HUDEP-2 (cell line): ENCODE data around the gene IDH3G.
A peak's percentile ranks its signal among the peaks of the same experiment; 100 is the strongest.

Source experiments
- DNase-seq, 76 experiments: peaks; one replicate each; lab custom pipeline; 2025; ENCODE audit not compliant: unreplicated experiment in 76 of 76; lab: John Stamatoyannopoulos, UW

Gene IDH3G

GRCh38 chrX:153816831-153817690 is 22.9 kb upstream of the IDH3G start:
- peak in 15 of 76 experiments; percentile 3 to 32 (median 10) for DNase-seq

DNA sequence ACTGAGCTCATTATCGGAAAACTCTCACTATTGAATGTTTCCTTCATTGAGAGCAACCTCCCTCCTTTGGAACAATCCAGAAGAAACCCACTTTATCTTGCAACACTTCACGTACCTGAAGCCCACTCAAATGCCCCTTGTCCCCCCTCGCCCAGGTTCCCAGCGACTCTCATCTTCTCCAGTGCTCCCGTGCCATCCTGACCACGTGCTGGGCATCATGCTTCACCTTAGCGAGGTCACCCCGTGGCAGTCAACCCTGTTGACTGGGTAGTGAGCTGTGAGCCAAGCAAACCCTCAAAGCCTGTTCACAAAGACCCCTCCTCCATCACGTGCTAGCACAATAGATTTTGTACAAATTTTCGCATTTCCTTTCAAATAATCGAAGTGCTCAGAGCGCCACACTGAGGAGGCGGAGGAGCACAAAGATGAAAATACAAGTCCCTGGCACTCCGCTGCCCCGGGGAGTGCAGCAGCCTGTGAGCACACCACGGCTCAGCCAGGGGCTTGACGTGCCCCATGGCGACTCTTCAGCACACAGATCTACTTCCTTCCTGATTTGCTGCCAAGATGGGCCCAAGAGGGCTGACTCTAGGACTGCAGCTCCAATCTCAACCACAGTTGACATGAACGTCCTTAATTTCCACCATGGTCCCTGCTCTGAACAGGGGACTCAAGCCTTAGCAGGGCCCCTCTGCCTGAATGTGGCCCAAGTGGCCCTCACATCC is 20.6 kb upstream of the IDH3G start:
- no peak for DNase-seq

DNA sequence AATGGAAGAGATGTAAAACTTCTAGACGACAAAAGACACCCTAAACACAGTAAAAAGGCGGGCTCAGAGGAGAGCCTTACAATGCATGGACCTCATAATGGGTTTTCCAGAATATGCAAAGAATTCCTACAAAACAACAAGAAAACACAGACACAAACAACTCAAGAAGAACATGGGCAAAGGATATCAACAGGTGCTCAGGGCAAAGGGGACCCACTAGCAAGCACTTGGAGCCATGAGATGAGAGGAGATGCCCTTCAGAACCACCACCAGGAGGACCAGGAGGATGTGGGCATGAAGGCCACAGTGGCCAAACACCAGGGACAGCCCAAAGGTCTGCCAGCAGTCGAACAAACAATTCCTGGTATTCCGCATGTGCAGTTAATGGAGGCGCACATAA is 19.0 kb upstream of the IDH3G start:
- DNase-seq = no peak

DNA sequence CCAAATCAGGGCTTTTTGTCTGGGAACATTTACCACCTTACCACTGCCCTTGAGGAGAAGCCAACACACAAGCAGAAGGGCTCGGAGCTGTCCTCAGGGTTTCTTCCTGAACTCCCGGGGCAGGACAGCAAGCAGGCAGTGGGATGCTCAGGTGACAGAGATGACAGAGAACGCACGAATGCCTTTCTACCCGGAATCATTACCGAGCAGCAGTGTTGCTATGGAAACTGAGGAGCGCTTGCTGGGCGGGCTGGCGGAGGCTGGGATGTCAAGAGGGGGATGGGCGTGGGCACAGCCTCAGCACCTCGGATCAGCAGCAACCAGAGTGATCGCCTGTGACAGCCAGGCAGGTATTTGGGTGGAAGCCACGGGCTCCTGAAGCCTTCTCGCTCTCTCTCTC is 18.0 kb upstream of the IDH3G start:
- DNase-seq = no peak

DNA sequence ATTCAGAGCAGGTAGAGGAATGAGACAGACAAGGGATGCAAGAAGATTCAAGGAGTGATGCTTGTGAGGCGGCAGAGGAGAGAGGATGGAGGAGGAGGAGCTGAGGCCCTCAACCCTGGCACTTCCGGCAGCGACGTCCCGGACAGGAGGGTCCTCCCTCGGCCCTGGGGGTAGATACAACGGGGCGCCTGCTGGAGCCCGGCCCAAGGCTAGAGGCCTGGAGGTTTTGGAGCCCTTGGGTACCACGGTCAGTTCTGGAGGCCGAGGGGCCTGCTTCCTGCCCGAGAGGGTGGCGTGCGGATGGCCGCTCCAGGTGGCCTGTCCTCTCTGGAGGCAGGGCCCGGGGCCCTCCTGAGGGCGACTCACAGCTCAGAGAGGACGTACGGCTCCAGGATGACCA is 13.8 kb upstream of the IDH3G start:
- DNase-seq = no peak

DNA sequence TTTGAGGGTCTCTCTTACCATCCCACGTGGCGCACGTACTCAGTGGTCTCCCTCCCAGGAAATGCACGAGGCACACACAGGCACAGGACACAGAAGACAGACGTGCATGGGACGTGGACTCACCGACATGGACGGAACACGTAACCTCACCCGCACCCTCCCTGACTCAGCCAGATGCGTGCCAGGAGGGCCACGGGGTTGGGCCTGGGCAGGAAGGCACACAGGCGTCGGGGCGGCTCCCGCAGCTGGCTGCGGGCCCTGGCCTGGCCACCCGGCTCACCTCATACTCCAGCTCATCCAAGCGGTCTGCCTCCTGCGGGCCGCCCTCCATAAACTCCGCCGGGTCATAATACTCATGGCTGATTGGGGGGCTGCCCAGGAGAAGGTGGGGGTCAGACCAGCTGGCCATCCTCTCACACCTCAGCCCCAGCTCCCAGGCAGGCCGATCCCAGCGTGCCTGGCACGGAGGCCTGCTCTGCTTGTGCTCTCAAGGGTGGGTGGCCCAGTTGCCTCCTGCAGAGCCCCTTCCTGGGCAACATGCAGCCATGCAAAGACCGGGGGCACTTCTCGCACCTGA is 12.9 kb upstream of the IDH3G start:
- no peak for DNase-seq

DNA sequence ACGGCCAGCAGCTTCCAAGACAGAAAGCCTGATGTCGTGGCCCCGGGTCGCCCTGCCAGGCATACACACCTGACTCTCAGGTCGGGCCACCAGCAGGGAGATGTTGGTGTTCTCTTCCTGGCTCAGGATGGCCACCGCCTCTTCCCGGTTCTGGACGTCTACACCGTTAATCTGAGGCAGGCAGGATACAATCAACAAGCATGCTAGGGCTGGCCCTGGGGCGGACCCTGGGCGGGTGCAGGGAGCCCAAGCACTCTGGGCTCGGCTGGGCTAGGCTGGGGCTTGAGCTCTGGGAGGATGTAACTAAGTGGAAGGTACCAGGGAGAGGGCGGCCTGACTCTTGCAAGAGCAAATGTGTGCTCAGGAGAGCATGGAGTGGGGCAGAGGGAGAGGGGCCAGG is 11.3 kb upstream of the IDH3G start:
- DNase-seq = no peak

- DNase-seq = no peak
These were observed 10.4 kb upstream of the IDH3G start for GRCh38 chrX:153804621-153805020.

- DNase-seq = no peak
These were observed 10.0 kb upstream of the IDH3G start for GRCh38 chrX:153804100-153804595.

DNA sequence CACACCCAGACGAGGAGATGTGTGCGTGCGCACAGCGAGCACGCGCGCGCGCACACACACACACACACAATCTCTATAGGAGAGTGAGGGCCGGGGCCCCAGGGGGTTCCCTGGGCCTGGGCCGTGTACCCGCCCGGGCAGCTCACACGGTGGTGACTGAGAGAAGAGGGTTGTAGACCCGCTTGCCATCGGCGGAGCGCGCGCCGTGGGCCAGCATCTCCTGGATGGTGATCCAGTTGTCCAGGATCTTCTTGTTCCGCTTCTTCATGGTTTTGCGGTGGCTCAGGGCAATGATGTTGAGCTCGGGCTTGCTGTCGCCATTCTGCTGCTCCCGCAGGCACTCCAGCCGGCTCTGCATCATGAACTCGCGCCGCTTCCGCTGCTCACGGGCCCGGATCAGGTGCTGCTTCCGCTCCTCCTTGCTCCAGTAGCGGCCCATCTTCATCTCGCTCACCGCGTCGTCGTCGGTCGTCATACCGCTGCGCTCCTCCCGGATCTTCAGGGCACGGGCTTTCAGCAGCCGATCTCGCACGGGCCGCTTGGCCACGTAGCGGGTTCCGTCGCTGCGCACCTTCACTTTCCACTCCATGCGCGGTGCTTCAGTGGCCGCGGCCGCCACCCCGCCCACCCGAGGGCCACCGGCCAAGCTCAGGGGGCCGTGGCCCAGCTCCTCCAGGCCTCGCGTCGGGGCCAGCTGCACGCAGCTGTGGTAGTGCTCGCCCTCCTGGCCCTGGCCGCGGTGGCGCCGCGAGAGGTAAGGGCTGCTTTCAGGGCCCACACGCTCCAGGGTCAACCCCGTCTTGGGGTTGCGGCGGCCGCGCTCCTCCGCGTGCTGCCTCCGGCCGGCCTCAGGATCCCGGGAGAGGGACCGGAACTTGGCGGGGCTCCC is 9.3 kb upstream of the IDH3G start:
- DNase-seq = no peak

DNA sequence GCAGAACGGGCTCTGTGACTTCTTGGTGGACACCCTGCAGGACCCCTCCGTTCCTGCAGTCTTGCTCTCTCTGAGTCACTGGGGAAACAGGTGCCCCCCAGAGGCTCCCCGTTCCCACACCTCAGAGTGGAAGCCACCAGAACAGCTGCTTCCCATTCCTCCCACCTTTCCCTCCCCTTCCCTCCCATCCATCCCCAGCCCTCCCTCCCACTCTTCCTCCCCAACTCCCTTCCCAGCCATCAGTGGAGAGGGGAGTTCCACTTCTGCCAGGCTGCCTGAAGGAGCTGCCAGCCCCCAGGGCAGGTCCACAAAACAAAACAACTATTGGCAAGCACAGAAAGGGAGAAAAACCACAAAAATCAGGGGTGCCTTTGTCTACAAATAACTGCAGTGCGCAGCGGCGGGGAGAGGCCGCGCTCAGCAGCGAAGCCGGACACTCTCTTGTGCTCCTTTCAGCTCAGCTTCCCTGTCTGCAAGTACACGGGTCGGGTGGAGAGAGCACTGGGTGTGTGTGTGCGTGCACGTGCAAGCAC is 8.4 kb upstream of the IDH3G start:
- DNase-seq = no peak

GRCh38 chrX:153801669-153802068 is 7.5 kb upstream of the IDH3G start:
- no peak for DNase-seq

DNA sequence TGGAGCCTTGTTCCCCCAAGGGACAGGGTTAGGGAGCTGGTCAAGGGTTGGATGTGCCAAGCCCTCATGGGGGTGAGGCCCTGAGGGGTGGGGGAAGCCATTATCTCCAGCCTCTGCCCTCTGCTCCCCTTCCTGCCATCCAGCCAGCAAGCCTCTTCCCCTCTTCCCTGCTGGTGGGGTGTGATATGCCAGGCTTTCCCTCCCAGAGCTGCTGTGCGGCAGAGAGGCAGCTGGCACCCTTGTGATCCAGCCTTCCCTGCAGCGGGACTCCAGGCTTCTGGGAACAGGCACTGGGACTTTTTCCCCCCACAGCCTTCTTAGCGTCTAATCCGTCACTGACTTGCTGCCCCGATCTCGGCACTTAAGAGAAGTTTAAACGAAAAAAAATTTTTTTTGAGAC is 6.6 kb upstream of the IDH3G start:
- no peak for DNase-seq

DNA sequence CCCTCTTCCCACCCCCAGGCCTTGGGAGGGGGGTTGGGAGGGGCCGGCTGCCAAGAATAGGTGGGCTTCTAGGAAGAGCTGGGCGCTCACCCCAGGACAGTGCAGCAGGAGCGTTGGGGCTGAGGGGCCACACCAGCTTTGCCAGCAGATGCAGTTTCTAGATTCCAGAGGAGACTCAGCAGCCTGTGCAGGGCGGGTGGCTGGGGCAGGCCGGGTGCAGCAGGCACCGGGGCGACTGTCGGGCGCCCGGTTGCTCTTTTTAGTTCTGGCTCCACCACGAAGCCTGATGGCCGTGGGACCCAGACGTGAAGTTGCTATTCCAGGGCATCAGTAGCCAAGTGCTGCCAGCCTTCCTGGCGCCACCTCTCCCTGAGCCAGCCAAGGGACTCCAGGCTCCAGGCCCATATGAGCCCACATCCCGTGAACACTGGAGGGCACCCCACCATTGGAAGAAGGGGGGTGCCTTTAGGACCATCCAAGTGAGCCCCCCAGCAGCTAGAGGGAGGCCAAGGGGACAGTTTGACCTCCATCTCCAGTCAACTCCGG is 6.1 kb upstream of the IDH3G start:
- no peak for DNase-seq

DNA sequence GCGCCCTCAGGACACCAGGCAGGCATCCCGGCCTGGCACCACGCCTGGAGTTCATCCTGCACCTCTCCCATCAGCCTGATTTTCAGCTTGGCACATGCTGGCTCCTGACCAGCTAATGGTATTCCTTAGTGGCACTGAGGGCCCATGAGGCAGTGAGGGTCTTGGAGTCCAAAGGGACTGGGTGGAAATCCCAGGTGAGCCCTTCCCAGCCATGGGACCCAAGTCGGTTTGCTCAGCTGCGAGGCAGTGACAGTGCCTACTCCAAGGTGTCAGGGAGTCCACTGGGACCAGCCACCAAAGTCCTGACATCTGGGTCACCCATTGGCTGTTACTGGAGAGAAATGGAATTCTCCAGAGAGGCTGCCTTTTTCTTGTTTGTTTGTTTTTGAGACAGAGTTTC is 5.2 kb upstream of the IDH3G start:
- no peak for DNase-seq

DNA sequence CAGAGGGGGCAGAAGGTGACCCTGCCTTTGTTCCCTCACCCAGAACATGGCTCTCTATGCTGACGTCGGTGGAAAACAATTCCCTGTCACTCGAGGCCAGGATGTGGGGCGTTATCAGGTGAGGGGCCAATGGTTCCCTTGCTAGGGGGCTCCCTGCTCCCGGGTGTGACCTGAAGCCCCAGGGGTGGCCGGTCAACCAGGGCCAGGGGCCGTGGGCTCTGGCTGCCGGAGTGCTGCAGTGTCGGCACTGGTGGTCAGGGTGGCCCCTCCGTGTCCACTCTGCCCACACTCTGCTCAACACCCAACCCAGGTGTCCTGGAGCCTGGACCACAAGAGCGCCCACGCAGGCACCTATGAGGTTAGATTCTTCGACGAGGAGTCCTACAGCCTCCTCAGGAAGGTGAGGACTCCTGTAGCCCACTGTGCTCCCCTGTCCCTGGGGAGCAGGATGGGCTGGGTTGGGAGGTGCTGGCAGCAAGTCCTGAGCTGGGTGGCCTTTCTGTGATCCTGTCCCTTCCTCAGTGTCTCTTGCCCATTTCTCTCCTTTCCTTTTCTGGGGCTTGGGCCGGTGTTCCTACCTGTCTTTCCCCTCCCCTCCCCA is 3.3 kb upstream of the IDH3G start:
- no peak for DNase-seq

- DNase-seq = no peak
These were observed 982 bp upstream of the IDH3G start for GRCh38 chrX:153794897-153795816.

- DNase-seq = no peak
These were observed 884 bp downstream of the IDH3G start for GRCh38 chrX:153793291-153793690.

DNA sequence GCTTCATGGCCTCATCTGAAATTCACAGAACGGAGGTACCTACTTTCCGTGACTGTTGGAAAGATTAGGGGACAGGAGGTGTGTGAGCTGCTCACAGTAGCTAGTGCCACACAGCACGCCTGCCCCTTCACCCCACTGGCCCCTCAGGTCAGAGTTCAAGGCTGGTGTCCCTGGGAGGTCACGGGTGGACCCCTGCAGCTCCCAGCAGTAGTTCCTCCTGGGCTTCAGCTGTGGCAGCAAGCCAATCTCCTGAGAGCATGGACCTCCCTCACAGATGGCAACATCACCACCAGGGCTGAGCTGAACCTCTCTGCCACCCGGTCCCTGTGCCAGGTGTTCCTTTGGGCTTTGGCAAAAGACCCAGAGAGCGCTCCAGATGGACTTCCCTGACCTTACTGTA is 1.8 kb downstream of the IDH3G start:
- no peak for DNase-seq
